ENCODE data around the gene TYMP.

The TYMP gene

GRCh38 chr22:50525104-50525857 is 4.5 kb downstream of the TYMP start, which contains the start of gene SCO2:
Gene SCO2, minus strand, starts transcription at chr22:50525598. Its CDS starts 1,187 bp downstream, at chr22:50524411.
- peak; percentile 34 for TF ChIP-seq CTCF (IDR thresholded peaks at IDR 0.05)
- DNase-seq: peak; percentile 98
- Mint-ChIP-seq H3K36me3 (ENCODE audit: low read depth) (peaks cover 12% of the 10 kb centered on the region), H3K4me1 (peaks cover 23% of the 10 kb centered on the region), H3K4me3 (peak within 1 kb of the TSS; percentile 92), H3K27ac (peak within 1 kb of the TSS; percentile 90), H3K9me3 (no peaks in the 10 kb centered on the region), H3K27me3 (ENCODE audit: low read depth, poor library complexity) (peaks cover 28% of the 10 kb centered on the region)

GRCh38 chr22:50524676-50525103 is 5.1 kb downstream of the TYMP start:
- H3K27me3 Mint-ChIP-seq (ENCODE audit: low read depth, poor library complexity): peaks cover 26% of the 10 kb centered on the region
- H3K36me3 Mint-ChIP-seq (ENCODE audit: low read depth): peaks cover 15% of the 10 kb centered on the region
- H3K4me3 Mint-ChIP-seq: peak overlapping the region; percentile 92
- no peak for TF ChIP-seq CTCF (IDR thresholded peaks at IDR 0.05)
- DNase-seq: no peak
- peak overlapping the region; percentile 90 for H3K27ac Mint-ChIP-seq
- no peaks in the 10 kb centered on the region for H3K9me3 Mint-ChIP-seq
- H3K4me1 Mint-ChIP-seq: peaks cover 23% of the 10 kb centered on the region

GRCh38 chr22:50523806-50524675 is 5.8 kb downstream of the TYMP start:
- DNase-seq: no peak
- Mint-ChIP-seq H3K27ac (peak overlapping the region; percentile 90), H3K36me3 (ENCODE audit: low read depth) (peaks cover 20% of the 10 kb centered on the region), H3K4me1 (peaks cover 23% of the 10 kb centered on the region), H3K4me3 (peak overlapping the region; percentile 92), H3K9me3 (no peaks in the 10 kb centered on the region), H3K27me3 (ENCODE audit: low read depth, poor library complexity) (peaks cover 19% of the 10 kb centered on the region)
- TF ChIP-seq CTCF (IDR thresholded peaks at IDR 0.05): no peak

- Mint-ChIP-seq H3K36me3 (ENCODE audit: low read depth) (peaks cover 24% of the 10 kb centered on the region), H3K9me3 (no peaks in the 10 kb centered on the region), H3K4me1 (peaks cover 23% of the 10 kb centered on the region), H3K4me3 (peak overlapping the region; percentile 25), H3K27me3 (ENCODE audit: low read depth, poor library complexity) (peaks cover 13% of the 10 kb centered on the region), H3K27ac (peak overlapping the region; percentile 64)
- TF ChIP-seq CTCF (IDR thresholded peaks at IDR 0.05): no peak
- no peak for DNase-seq
These were observed 6.4 kb downstream of the TYMP start for GRCh38 chr22:50523458-50523805.

GRCh38 chr22:50522806-50523438 is 6.9 kb downstream of the TYMP start:
- H3K27me3 Mint-ChIP-seq (ENCODE audit: low read depth, poor library complexity): peaks cover 8% of the 10 kb centered on the region
- peaks cover 21% of the 10 kb centered on the region for H3K4me1 Mint-ChIP-seq
- no peaks in the 10 kb centered on the region for H3K9me3 Mint-ChIP-seq
- peaks cover 19% of the 10 kb centered on the region for H3K36me3 Mint-ChIP-seq (ENCODE audit: low read depth)
- no peak for DNase-seq
- H3K4me3 Mint-ChIP-seq: peak overlapping the region; percentile 25
- H3K27ac Mint-ChIP-seq: no peak overlapping the region
- TF ChIP-seq CTCF (IDR thresholded peaks at IDR 0.05): no peak
